ENCODE data around the gene ARL14EPL. TPM values are rescaled to one million over a fixed set of nuclear protein-coding genes. Genes with fewer than 3 reads are reported as not detected.
"Not testable (repeated sequence)": the region's sequence is repeated elsewhere in the genome, so short reads cannot be mapped to it uniquely, and the experiment has no call there.

Gene ARL14EPL
- total RNA-seq, 2 donors from 2014 or later = not detected

DNA sequence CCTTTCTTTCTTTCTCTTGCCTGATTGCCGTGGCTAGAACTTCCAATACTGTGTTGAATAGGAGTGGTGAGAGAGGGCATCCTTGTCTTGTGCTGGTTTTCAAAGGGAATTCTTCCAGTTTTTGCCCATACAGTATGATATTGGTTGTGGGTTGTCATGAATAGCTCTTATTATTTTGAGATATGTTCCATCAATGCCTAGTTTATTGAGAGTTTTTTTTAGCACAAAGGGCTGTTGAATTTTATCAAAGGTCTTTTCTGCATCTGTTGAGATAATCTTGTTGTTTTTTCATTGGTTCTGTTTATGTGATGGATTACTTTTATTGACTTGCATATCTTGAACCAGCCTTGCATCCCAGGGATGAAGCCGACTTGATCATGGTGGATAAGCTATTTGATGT, 72.7 kb downstream of the ARL14EPL start:
- DNase-seq (ENCODE audit: low spot score); intact Hi-C loops (cut with DNase I): not testable (repeated sequence)

Other genes starting within 250 kb of the ARL14EPL start
- gene CDO1, start 215.8 kb upstream of the ARL14EPL start, total RNA-seq = 1 to 10 TPM; 4.1 to 6.4 TPM
- 10 to 100 TPM; 41.2 to 42.0 TPM for gene ATG12, start 190.9 kb upstream of the ARL14EPL start, total RNA-seq
- gene AP3S1, start 190.5 kb upstream of the ARL14EPL start, total RNA-seq = 10 to 100 TPM; 91.0 to 92.1 TPM
- 1 to 10 TPM; 1.5 to 3.7 TPM for gene LVRN, start 70.0 kb upstream of the ARL14EPL start, total RNA-seq
- 10 to 100 TPM; 34.4 to 35.9 TPM for gene COMMD10, start 52.6 kb downstream of the ARL14EPL start, total RNA-seq